Stimulated activated CD8-positive, alpha-beta memory T cell treated with anti-CD3 and anti-CD28 coated beads, Interleukin-7, amount 100 ng/mL, for 4 hours (primary cell): ENCODE measurements around the gene FETUB.
"Not testable (repeated sequence)": the region's sequence is repeated elsewhere in the genome, so short reads cannot be mapped to it uniquely, and the experiment has no call there.

Source experiments
- DNase-seq, 2 donors: peaks; one replicate each; pipeline ENCODE4 v3.0.0-alpha.2; 2020; ENCODE audit warnings: low read depth in 2 of 2

FETUB gene

GRCh38 chr3:186613637-186614265 is 26.4 kb upstream of the FETUB start:
- no peak for DNase-seq

- no peak for DNase-seq
These were observed 26.0 kb upstream of the FETUB start for GRCh38 chr3:186614266-186614596.

- peak; percentile 47 to 54 for DNase-seq
These were observed 25.4 kb upstream of the FETUB start for GRCh38 chr3:186614597-186615483.

GRCh38 chr3:186616299-186616617 is 23.9 kb upstream of the FETUB start:
- DNase-seq, result no peak

GRCh38 chr3:186617036-186617946 is 22.9 kb upstream of the FETUB start:
- peak; percentile 69 to 75 for DNase-seq

GRCh38 chr3:186618318-186618938 is 21.8 kb upstream of the FETUB start:
- DNase-seq, result no peak

GRCh38 chr3:186619787-186620212 is 20.4 kb upstream of the FETUB start:
- DNase-seq, result no peak

GRCh38 chr3:186620213-186621092 is 19.7 kb upstream of the FETUB start:
- no peak for DNase-seq

GRCh38 chr3:186621894-186622650 is 18.1 kb upstream of the FETUB start:
- no peak for DNase-seq

- DNase-seq, result no peak
These were observed 17.4 kb upstream of the FETUB start for GRCh38 chr3:186622651-186623310.

- no peak for DNase-seq
These were observed 15.6 kb upstream of the FETUB start for GRCh38 chr3:186624598-186624997.

- no peak for DNase-seq
These were observed 14.6 kb upstream of the FETUB start for GRCh38 chr3:186625600-186626042.

- no peak for DNase-seq
These were observed 13.8 kb upstream of the FETUB start for GRCh38 chr3:186626254-186626847.

- no peak for DNase-seq
These were observed 12.3 kb upstream of the FETUB start for GRCh38 chr3:186627852-186628414.

GRCh38 chr3:186628756-186629155 is 11.4 kb upstream of the FETUB start:
- DNase-seq, result no peak

GRCh38 chr3:186630950-186631641 is 9.1 kb upstream of the FETUB start:
- DNase-seq, result no peak

- no peak for DNase-seq
These were observed 6.7 kb upstream of the FETUB start for GRCh38 chr3:186633481-186633880.

- not testable (repeated sequence) for DNase-seq
These were observed 6.0 kb upstream of the FETUB start for GRCh38 chr3:186634207-186634606.
